HepG2 (cell line): ENCODE measurements around the gene PRMT2. TPM values are rescaled to one million over a fixed set of nuclear protein-coding genes. Genes with fewer than 3 reads are reported as not detected.

Source experiments
- DDIT3 ChIP-seq: sonication (generic); formaldehyde crosslinking; IDR thresholded peaks from 2 replicates; pipeline ENCODE4 v1.4.0; 2020; ENCODE audit warnings: mild to moderate bottlenecking, missing genetic modification reagents
- JDP2 ChIP-seq: sonication (generic); formaldehyde crosslinking; IDR thresholded peaks from 2 replicates; pipeline ENCODE4 v1.8.1; 2022; ENCODE audit warnings: missing genetic modification reagents, borderline replicate concordance
- MED1 ChIP-seq: sonication (generic); formaldehyde crosslinking; IDR thresholded peaks from 2 replicates; pipeline ENCODE4 v1.4.0; 2020; ENCODE audit warnings: missing genetic modification reagents
- MEIS2 ChIP-seq: sonication (generic); formaldehyde crosslinking; IDR thresholded peaks from 2 replicates; pipeline ENCODE4 v1.9.0; 2021; ENCODE audit warnings: mild to moderate bottlenecking, missing genetic modification reagents
- PRDM4 ChIP-seq: sonication (generic); formaldehyde crosslinking; IDR thresholded peaks from 2 replicates; pipeline ENCODE4 v1.9.0; 2021; ENCODE audit warnings: missing genetic modification reagents, borderline replicate concordance
- REPIN1 ChIP-seq: sonication (generic); formaldehyde crosslinking; IDR thresholded peaks from 2 replicates; pipeline ENCODE4 v1.8.0; 2022; ENCODE audit warnings: missing genetic modification reagents, low read depth, mild to moderate bottlenecking, borderline replicate concordance
- SALL2 ChIP-seq: sonication (generic); formaldehyde crosslinking; IDR thresholded peaks from 2 replicates; pipeline ENCODE4 v1.8.1; 2023; ENCODE audit warnings: mild to moderate bottlenecking, missing genetic modification reagents, inconsistent platforms
- THAP7 ChIP-seq: sonication (generic); formaldehyde crosslinking; IDR thresholded peaks from 2 replicates; pipeline ENCODE4 v1.8.1; 2023; ENCODE audit warnings: mild to moderate bottlenecking, missing genetic modification reagents
- TRIM24 ChIP-seq: sonication (generic); formaldehyde crosslinking; IDR thresholded peaks from 2 replicates; pipeline ENCODE4 v1.8.0; 2022; ENCODE audit warnings: mild to moderate bottlenecking, missing genetic modification reagents
- ZBTB4 ChIP-seq: sonication (generic); formaldehyde crosslinking; IDR thresholded peaks from 2 replicates; pipeline ENCODE4 v1.4.0; 2020; ENCODE audit warnings: missing genetic modification reagents, mild to moderate bottlenecking, borderline replicate concordance
- ZNF136 ChIP-seq: sonication (generic); formaldehyde crosslinking; IDR thresholded peaks from 2 replicates; pipeline ENCODE4 v1.8.1; 2022; ENCODE audit warnings: low read depth, mild to moderate bottlenecking, moderate library complexity, missing genetic modification reagents
- ZNF18 ChIP-seq: sonication (generic); formaldehyde crosslinking; IDR thresholded peaks from 2 replicates; pipeline ENCODE4 v1.8.0; 2022; ENCODE audit warnings: mild to moderate bottlenecking, missing genetic modification reagents; ENCODE audit not compliant: insufficient replicate concordance
- ZNF276 ChIP-seq: sonication (generic); formaldehyde crosslinking; IDR thresholded peaks from 2 replicates; pipeline ENCODE4 v1.4.0; 2020; ENCODE audit warnings: mild to moderate bottlenecking, low read depth, missing genetic modification reagents
- ZNF282 ChIP-seq: fragments of 450-650 bp; IDR thresholded peaks from 2 replicates; pipeline ENCODE4 v1.6.1; 2018; ENCODE audit not compliant: partially characterized antibody
- ZNF432 ChIP-seq: sonication (generic); formaldehyde crosslinking; IDR thresholded peaks from 2 replicates; pipeline ENCODE4 v1.5.0; 2020; ENCODE audit warnings: missing genetic modification reagents, mild to moderate bottlenecking, borderline replicate concordance
- ZNF468 ChIP-seq: sonication (generic); formaldehyde crosslinking; IDR thresholded peaks from 2 replicates; pipeline ENCODE4 v1.8.0; 2022; ENCODE audit warnings: mild to moderate bottlenecking, moderate library complexity, missing genetic modification reagents
- ZNF563 ChIP-seq: sonication (generic); formaldehyde crosslinking; IDR thresholded peaks from 2 replicates; pipeline ENCODE4 v1.8.0; 2022; ENCODE audit warnings: mild to moderate bottlenecking, moderate library complexity, missing genetic modification reagents
- polyA plus RNA-seq, 8 experiments: library from polyadenylated mRNA; depleted of rRNA in 3 of 8; stranded (reverse) in 7 of 8; unstranded in 1 of 8; fragments of >200 nt; fragmentation: Illumina TruSeq in 4 of 8; extraction: Trizol in 4 of 8; gene quantifications; 2 replicates each; pipeline versions ENCODE4 v1.2.1 to v1.2.3, GENCODE V29; 2011 to 2016; ENCODE audit warnings: low read depth in 4 of 8, missing spikeins in 1 of 8, mixed read lengths in 1 of 8; ENCODE audit not compliant: insufficient read depth in 1 of 8
- total RNA-seq, 5 experiments: library from RNA; depleted of rRNA; stranded (reverse); fragments of >200 nt; fragmentation: Illumina TruSeq; extraction: Trizol; gene quantifications; 2 replicates each; pipeline ENCODE4 v1.2.3, GENCODE V29; 2016; ENCODE audit warnings: low read depth in 1 of 5

Gene PRMT2
- total and polyA plus RNA-seq, 2 of the 13 experiments (the other 11 are each of a cell fraction or from before 2014, with no cell fraction given), result 54.4 to 78.8 TPM

GRCh38 chr21:46635324-46636180 is at the start of gene PRMT2 (continued):
- TF ChIP-seq ZNF282 (no peak), TRIM24 (no peak), THAP7 (CRISPR knock-in tag) (peak; percentile 58; the same call in 1 of the 2 replicates), ZNF563 (CRISPR knock-in tag) (peak; percentile 88; the same call in 1 of the 2 replicates), ZNF276 (CRISPR knock-in tag) (peak; percentile 39; the same call in 1 of the 2 replicates), PRDM4 (no peak; the same call in 1 of the 2 replicates), SALL2 (CRISPR knock-in tag) (peak; percentile 48; the same call in 1 of the 2 replicates), JDP2 (no peak), ZNF432 (CRISPR knock-in tag) (no peak), MED1 (CRISPR knock-in tag) (peak; percentile 29; the same call in 1 of the 2 replicates), REPIN1 (CRISPR knock-in tag) (peak; percentile 87), DDIT3 (no peak), ZNF468 (CRISPR knock-in tag) (peak; percentile 87; the same call in 1 of the 2 replicates), ZBTB4 (CRISPR knock-in tag) (peak; percentile 89), ZNF18 (peak; percentile 85), ZNF136 (peak; percentile 77; the same call in 1 of the 2 replicates), MEIS2 (0 out of 2 replicates have a peak, but pooled peaks have one; percentile 18)
